ENCODE measurements around the gene NTNG1. TPM values are rescaled to one million over a fixed set of nuclear protein-coding genes. Genes with fewer than 3 reads are reported as not detected.

NTNG1 gene
- total and polyA plus RNA-seq, 2 of the 4 experiments (the other 2 are of a cell fraction), result 1.2 to 2.3 TPM

DNA sequence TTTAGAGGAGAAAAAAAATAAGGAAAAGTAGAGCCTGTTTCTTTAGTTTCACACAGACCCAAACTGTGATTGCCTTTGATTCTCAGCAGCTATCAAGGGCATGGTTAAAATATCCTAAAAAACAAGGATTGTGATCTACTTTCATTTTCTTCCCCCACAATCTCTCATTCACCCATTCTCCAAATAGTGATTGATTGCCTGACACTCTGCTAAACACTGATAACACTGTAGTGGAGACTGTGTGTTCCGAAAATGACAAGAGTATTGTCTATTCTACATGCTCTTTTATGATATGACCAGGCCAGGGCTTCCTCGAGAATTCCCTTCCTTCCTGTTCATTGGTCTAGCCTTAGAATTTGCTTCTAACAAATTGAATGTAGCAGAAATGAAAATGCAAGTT lies 44.1 kb upstream of the NTNG1 start:
- Histone ChIP-seq H2BK15ac (ENCODE audit: low read depth, low read length) (no peak overlapping the region), H3K27ac (ENCODE audit: insufficient read depth, low read length) (no peak overlapping the region), H4K5ac (ENCODE audit: low read depth, low read length) (no peak overlapping the region), H3K18ac (ENCODE audit: low read depth, low read length) (no peak overlapping the region), H3K4me2 (ENCODE audit: low read depth, low read length) (no peak overlapping the region), H2BK5ac (ENCODE audit: low read depth, low read length, poor library complexity, severe bottlenecking) (no peak overlapping the region), H2AK5ac (ENCODE audit: low read depth, low read length) (no peak overlapping the region), H2AK9ac (replicated peaks; ENCODE audit: low read depth, low read length, poor library complexity) (no peak overlapping the region), H3K79me1 (ENCODE audit: low read depth in 1 of 2, low read length in 2 of 2) (no peaks in the 10 kb centered on the region), H3K9me3 (ENCODE audit: control insufficient read depth, insufficient read depth, low read length) (no peaks in the 10 kb centered on the region), H4K8ac (ENCODE audit: low read depth in 2 of 2, low read length in 2 of 2) (no peak overlapping the region), H4K91ac (ENCODE audit: insufficient read depth, low read depth, low read length) (no peak overlapping the region), H3K56ac (ENCODE audit: extremely low read depth, insufficient read depth, low read length) (no peak overlapping the region), H3K27me3 (ENCODE audit: control insufficient read depth, insufficient read depth, low read length) (no peaks in the 10 kb centered on the region), H2BK20ac (ENCODE audit: low read depth, low read length) (no peak overlapping the region), H2BK120ac (ENCODE audit: low read depth, low read length) (no peak overlapping the region), H3K4ac (ENCODE audit: low read depth, low read length) (no peak overlapping the region), H3K4me1 (ENCODE audit: control insufficient read depth, insufficient read depth, low read length) (no peaks in the 10 kb centered on the region), H3K14ac (replicated peaks; ENCODE audit: low read depth, low read length) (no peak overlapping the region), H2AFZ (replicated peaks; ENCODE audit: low read length, poor library complexity) (no peak overlapping the region), H3K9ac (ENCODE audit: low read depth, low read length) (no peak overlapping the region), H4K20me1 (ENCODE audit: insufficient read depth, low read length) (no peaks in the 10 kb centered on the region), H3K23ac (ENCODE audit: low read depth, low read length) (no peak overlapping the region), H3K4me3 (ENCODE audit: insufficient read depth, low read depth, low read length) (no peak overlapping the region), H3K9me1 (ENCODE audit: insufficient read depth, low read length) (no peaks in the 10 kb centered on the region), H3K36me3 (ENCODE audit: control insufficient read depth, insufficient read depth, low read length) (no peaks in the 10 kb centered on the region)
- in situ Hi-C loops (cut with MboI; ENCODE audit: low sequenced_read_pairs) (no loop called here), intact Hi-C loops (cut with micrococcal nuclease) (no loop called here), dilution Hi-C loops (cut with HindIII; ENCODE audit: low sequenced_read_pairs, unreplicated experiment) (no loop called here)
- ChIA-PET CTCF (no interaction called here), POLR2A (ENCODE audit: unreplicated experiment) (no interaction called here)
- ATAC-seq (ENCODE audit: low read depth) (no peak), DNase-seq (no peak)
- TF ChIP-seq FOS (IDR thresholded peaks at IDR 0.05; ENCODE audit: low read depth, low read length) (no peak), CHD1 (IDR thresholded peaks at IDR 0.05; ENCODE audit: low read depth, low read length) (no peak), MAFK (IDR thresholded peaks at IDR 0.05; ENCODE audit: low read depth, low read length) (no peak), NFE2L2 (IDR thresholded peaks at IDR 0.05; ENCODE audit: low read depth, low read length) (no peak), RFX5 (IDR thresholded peaks at IDR 0.05; ENCODE audit: low read depth, low read length) (no peak), RCOR1 (IDR thresholded peaks at IDR 0.05; ENCODE audit: insufficient replicate concordance, low read length) (no peak), MAZ (IDR thresholded peaks at IDR 0.05; ENCODE audit: borderline replicate concordance, low read depth, low read length) (no peak), SMC3 (IDR thresholded peaks at IDR 0.05; ENCODE audit: low read depth, low read length) (no peak), RAD21 (IDR thresholded peaks at IDR 0.05; ENCODE audit: low read length) (no peak), POLR2A (IDR thresholded peaks at IDR 0.05; ENCODE audit: low read depth, low read length) (no peak), MXI1 (IDR thresholded peaks at IDR 0.05; ENCODE audit: borderline replicate concordance, low read depth, low read length) (no peak), CEBPB (IDR thresholded peaks at IDR 0.05; ENCODE audit: low read depth, low read length) (no peak), BHLHE40 (IDR thresholded peaks at IDR 0.05; ENCODE audit: low read depth, low read length) (no peak)
- TF ChIP-seq, protein P1, sequence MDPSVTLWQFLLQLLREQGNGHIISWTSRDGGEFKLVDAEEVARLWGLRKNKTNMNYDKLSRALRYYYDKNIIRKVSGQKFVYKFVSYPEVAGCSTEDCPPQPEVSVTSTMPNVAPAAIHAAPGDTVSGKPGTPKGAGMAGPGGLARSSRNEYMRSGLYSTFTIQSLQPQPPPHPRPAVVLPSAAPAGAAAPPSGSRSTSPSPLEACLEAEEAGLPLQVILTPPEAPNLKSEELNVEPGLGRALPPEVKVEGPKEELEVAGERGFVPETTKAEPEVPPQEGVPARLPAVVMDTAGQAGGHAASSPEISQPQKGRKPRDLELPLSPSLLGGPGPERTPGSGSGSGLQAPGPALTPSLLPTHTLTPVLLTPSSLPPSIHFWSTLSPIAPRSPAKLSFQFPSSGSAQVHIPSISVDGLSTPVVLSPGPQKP (IDR thresholded peaks at IDR 0.05; ENCODE audit: borderline replicate concordance, low read depth, low read length), result no peak
- TF ChIP-seq, protein P2, sequence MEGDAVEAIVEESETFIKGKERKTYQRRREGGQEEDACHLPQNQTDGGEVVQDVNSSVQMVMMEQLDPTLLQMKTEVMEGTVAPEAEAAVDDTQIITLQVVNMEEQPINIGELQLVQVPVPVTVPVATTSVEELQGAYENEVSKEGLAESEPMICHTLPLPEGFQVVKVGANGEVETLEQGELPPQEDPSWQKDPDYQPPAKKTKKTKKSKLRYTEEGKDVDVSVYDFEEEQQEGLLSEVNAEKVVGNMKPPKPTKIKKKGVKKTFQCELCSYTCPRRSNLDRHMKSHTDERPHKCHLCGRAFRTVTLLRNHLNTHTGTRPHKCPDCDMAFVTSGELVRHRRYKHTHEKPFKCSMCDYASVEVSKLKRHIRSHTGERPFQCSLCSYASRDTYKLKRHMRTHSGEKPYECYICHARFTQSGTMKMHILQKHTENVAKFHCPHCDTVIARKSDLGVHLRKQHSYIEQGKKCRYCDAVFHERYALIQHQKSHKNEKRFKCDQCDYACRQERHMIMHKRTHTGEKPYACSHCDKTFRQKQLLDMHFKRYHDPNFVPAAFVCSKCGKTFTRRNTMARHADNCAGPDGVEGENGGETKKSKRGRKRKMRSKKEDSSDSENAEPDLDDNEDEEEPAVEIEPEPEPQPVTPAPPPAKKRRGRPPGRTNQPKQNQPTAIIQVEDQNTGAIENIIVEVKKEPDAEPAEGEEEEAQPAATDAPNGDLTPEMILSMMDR (conservative IDR thresholded peaks at IDR 0.05; ENCODE audit: low read depth, low read length), result no peak
- TF ChIP-seq, protein P3, sequence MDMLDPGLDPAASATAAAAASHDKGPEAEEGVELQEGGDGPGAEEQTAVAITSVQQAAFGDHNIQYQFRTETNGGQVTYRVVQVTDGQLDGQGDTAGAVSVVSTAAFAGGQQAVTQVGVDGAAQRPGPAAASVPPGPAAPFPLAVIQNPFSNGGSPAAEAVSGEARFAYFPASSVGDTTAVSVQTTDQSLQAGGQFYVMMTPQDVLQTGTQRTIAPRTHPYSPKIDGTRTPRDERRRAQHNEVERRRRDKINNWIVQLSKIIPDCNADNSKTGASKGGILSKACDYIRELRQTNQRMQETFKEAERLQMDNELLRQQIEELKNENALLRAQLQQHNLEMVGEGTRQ (IDR thresholded peaks at IDR 0.05; ENCODE audit: low read depth, low read length), result no peak
- no TSS peak for BruUV-seq (replicated peaks)
- no CpG with 5 or more reads among the region's 2 CpGs for WGBS, 2 experiments (ENCODE audit: extremely low coverage in 2 of 2, insufficient read length in 1 of 2)

Data from IMR-90 (cell line).